CD4-positive, alpha-beta T cell treated with Interleukin-6 at 100 ng/mL for 8 hours (primary cell): ENCODE data around the gene IFTAP.

Source experiments
- DNase-seq: peaks from one replicate; pipeline ENCODE4 v3.0.0-alpha.2; 2020; ENCODE audit warnings: mixed read lengths, low spot score

IFTAP gene

DNA sequence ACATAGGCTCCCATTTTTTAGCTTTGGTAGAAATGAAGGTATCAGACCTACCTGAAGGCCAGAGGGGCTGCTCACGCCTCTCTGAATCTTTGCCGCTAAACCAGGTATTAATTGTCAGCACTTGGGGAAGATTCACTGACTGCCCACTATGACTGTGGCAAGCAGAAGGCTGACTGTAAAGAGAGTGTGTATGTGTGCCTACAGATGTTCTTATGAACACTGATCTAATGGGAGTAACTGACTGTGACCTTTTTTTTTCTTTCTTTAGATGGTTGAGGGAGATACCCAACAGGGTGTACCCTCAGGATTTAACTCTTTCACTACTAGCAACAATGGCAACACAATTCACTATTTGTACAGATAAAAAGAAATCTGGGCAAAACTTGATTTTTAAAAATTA is 3.7 kb downstream of the IFTAP start, which contains the start of gene RAG2:
TSS of gene RAG2 (minus strand) at position 186 of the 400 bp plus-strand sequence. CDS start 4,068 bp downstream, outside the sequence.
- no peak for DNase-seq

DNA sequence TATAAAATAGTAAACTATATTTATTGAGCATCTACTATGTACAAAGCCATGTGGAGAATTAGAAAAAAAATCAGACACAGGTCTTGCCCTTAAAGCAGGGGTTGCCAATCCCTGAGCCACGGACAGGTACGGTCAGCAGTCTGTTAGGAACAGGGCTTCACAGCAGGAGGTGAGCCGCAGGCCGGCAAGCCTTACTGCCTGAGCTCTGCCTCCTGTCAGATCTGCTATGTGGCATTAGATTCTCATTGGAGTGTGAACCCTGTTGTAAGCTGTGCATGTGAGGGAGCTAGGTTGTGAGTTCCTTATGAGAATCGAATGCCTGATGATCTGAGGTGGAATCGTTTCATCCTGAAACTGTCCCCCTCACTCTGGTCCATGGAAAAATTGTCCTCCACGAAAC is 5.9 kb downstream of the IFTAP start:
- no peak for DNase-seq

DNA sequence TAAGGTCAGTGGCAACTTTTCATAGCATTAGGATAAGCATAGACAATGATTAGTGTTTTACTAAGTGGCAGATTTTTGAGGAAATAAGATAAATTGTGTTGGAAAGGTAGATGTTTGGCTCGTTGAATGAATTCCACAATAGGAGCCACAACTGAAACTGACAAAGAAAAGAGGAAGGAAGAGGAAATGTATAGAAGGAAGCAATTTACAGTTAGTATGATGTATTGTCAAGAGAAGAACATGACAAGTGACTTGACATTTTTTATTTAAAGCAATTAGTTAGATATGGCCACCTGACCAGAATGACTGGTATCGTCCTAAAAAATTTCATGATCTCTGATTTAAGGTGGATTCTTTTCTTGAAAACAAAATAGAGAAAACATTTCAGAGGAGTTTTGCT is 6.9 kb downstream of the IFTAP start:
- no peak for DNase-seq

DNA sequence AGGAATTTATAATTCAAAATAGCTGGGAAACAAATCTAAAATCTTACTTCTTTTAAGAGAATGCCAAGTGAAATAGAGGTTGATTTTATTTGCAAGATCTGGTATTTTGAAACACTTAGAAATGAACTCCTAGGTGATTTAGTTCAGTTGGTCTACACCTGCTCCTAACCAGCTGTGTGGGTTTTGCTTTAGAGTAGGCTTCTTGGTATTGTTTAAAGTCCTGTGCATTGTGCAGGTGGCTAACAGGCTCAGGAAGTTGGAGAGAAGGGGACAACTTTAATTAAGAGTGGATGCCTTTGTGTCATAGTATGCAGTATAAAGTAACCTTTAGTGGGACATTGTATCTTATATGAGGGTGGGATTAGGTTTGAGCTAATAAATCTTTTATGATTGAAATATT is 7.8 kb downstream of the IFTAP start:
- DNase-seq = no peak

DNA sequence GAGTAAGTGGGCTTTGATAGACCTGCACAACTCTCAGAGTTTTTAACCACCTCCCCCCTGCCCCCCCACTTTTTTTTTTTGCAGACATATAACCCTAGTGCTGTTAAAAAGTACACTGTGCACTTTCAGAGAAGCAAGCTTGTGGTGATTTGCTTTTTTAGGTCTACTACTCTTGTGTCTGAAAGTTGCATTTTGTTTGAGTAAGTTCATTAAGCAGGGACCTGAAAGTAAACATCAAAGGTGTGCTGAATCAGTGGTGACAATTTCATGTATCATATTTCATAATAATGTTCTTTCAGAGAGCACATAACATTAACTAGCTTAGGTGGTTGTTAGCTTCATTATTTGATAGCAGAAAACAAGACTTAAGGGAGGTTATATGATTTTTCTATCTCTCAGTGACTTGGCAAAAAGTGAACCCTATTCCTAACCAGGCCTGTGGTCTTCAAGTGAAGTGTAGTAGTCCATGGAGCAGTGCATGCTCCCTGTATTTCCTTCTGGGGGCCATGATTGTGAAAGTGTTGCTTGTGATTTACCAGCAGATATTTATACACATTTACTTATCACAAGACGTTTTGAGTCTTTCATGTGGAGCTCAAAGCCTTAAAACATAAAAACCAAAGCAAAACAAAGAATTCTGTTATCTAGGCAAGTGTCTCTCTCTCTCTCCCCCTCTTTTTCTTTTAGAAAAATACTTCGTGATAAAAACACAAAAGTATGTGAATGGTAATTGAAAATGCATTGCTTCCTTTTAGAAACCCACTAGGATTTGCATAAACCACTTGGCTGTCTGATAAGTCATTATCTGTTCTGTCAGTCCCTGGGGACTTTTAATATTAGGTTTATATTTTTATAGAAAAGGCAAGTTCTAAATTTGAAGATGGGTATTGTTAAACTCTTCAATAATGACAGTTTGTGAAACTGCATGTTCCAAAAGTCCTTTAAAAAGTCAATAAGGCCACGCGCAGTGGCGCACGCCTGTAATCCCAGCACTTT is 11.2 kb downstream of the IFTAP start:
- no peak for DNase-seq

DNA sequence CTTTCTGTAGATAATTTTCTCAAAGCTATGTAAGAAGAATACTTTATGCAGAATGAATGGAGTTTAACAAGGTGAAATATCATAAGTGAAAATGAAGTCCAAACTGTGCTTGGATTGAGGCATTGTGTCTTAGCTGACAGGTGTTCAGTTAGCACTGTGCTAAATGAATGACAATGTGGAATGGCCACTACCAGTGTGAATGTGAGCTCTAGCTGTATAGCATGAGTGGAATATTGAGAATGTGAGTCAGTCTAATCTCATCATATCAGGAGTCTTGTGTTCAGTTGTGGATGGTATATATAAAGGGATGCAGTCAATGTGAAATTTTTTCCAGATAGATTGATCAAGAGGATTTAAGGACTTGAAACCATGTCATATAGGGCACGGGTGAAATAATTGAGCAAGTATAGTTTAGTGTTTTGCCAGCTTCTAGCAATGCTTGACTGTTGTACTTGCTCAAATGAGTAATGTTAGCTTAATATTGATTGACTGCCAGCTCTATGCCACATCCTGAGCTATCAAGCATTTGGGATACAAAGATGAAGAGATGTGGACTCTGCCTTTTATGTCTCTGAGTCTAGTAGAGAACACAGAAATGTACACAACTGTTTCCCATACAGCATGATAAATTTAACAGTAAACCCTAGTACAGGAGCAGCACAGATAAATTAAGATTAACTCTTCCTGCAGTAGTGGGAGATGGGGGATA is 14.3 kb downstream of the IFTAP start:
- no peak for DNase-seq

DNA sequence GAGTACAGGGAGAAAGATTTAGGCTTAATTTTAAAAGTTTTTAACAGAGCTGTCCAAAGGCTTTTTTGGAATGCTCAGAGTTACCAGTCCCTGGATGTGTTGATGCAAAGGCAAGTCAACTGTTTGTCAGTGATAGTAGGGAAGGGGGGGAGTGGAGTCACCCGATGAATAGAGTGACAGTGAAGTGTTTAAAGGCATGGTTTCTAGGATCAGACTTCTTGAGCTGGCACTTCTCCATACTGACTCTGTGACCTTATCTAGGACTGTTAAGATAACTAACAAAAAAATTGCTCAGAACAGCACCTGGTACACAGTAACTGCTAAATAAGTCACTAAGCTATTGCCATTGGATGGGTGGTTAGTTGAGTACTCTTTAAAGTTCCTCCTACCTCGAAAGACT is 15.1 kb downstream of the IFTAP start:
- no peak for DNase-seq

DNA sequence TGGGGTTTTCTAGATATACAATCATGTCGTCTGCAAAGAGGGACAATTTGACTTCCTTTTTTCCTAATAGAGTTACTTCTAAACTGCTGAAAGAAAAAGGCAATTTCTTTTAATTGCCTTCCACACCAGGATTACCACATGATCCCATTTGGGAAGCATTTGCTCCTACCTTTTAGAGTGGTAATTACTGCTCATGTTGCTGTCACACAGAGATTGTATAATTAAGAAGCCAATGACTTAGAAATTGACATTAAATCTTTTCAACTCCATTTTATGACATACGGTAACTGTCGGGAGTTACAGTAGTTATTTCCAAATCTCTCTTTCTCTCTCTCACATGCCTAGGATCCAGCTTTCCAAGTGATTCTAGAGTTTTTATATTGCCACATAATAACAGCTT is 21.5 kb downstream of the IFTAP start:
- no peak for DNase-seq

DNA sequence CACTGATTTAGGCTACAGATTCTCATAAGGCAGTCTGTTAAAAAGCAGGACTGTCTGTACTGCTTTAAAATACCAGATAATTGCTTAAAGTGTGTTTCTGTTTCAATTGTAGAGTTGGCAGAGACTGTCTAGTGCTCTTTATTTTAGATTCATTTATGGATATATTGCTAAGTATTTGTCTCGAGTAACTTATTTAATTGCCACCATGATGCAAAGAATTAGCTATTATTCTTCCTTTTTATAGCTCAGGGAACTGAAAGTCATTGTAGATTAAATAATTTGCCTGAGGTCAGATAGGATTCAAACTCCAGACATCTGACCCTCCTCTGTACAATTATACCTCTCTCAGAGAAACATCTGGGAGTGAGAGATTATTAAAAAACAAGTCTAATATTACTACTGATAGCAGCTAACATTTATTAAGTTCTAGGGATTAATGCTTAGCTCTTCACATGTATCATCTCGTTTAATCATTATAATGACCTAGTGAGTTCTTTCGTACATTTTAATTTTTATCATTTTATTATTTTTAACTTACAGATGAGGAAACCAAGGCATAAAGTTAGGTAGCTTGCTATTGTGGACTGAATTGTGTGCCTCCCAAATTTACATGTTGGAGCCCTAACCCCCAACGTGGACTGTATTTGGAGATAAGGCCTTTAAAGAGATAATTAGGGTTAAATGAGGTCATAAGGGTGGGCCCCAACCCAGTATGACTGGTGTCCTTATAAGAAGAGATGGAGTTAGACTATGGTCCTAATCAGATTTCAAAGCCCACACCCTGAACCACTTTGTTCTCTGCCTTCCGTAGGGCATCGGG is 23.5 kb downstream of the IFTAP start:
- no peak for DNase-seq

DNA sequence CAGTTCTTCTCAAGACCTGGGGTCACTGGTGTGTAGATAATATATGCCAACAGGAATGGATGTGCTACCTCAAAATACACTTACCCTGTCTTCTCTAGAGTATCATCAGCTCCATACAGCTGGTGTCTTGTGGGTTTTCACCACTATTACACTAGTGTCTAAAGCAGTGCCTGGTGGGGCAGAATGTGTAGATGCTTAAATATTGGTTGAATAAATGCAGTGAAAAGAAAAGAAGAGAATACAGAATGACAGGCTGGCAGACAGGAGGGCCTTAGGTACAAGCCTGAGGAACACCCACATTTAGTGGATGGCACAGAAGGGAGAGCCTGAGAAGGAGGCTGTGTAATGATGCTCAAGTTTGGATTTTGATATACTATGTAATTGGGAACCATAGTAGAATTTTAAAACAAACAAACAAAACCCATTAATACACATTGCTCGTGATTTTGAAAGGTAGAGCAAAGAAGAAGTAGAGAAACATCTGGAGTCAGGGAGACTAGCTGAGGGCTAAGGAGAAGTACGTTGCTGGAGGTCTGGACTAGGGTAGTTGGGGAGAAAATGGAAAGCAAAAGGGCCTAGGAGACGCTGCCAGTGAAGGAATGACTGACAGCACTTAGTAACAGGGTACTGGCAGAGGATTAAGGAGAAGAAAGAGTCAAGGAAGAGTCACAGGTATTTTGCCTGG is 24.2 kb downstream of the IFTAP start:
- no peak for DNase-seq

DNA sequence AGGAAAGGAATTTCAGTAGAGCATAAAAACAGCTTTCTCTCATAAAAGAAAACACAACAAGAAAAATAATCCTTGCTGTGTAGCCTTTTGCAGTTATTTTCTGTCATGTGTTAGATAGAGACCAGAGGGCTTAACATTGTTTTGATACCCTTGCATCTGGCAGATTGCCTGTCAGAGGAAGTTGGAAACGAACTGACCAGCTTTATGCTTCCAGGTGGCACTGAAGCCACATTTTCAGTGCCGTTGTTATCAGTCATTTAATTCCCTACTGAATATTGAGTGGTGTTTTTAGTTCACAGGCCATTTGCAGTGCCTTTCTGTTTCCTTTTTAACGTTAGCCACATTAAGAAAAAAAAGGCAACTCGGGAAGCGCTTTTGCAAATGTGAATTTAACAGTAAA is 25.2 kb downstream of the IFTAP start:
- DNase-seq = no peak

DNA sequence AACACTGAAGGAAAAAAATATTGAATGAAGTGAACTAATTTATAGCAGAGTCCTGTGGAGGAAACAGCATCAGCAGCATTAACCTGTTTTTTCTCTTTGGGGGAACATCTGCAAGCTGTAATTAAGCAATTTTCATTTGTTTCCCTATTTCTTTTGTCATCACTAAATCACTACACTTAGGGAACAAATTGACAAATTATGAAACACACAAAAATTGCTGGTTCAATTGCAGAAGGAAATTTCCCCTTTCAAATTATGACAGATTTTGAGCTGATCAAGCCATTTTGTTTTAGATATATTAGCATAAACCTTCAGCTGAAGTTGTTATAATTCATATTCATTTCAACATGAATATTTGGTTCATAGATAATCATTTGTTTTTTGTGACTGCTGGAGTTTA is 25.9 kb downstream of the IFTAP start:
- no peak for DNase-seq

DNA sequence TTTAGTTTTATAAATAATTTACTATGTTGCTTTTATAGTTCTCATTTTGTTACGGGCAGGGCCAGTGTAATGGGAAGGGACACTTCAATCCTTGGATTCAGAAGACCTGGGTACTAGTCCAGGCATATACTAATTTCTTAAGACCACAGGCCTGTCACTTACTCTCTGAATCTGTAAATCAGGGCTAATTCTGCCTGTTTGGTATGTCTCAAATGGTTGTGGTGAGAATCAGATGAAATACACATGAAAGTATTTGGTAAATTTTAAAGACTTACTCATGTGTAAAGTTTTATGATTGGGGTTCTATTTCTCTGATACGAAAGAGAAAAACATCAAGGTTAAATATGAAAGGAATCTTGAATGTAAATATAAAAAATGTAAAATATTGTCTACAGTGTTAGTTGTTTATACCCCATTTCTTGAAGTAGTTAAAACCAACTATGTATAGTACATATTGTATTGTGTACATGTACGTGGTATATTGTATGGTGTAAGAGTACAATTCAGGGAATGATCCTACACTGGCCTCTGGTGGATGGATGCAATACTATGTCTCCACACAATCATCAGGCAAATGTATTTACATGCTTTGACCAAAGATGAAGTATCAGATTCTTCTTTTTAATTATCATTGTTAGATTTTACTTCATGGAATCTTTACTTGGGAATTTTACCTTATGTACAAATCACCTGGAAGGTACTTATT is 28.3 kb downstream of the IFTAP start:
- no peak for DNase-seq

DNA sequence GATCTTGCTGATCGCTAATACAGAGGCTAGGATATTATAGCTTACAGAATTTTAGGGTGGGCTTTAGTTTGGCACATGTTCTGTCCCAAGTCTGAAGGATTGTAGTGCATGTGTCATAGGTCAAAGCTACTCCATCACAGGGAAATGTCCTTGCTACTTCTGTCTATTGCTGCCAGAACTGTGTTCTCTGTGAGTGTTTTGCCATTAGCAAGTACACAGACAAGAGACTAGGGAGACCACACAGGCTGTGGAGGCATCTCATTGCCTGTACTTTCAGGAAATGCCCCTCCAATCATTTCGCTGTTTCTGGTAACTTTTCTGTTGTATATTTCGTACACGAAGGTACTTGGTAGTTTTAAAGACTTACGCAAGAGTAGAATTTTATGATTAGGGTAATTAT is 29.2 kb downstream of the IFTAP start:
- no peak for DNase-seq

DNA sequence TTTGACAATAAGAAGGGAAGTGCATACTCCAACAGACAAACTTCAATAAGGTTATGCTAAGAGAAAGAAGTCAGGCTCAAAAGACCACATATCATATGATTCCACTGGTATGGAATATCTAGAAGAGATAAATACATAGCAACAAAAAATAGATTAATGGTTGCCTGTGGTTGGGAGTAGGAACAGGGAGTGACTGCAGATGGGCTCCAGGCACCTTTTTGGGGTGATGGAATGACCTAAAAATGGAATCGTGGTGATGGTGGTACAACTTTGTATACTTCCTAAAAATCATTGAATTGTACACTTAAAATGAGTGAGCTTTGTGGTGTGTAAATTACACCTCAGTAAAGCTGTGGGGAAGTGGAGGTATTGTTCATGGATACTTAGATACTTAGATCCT is 32.7 kb downstream of the IFTAP start:
- DNase-seq = no peak

DNA sequence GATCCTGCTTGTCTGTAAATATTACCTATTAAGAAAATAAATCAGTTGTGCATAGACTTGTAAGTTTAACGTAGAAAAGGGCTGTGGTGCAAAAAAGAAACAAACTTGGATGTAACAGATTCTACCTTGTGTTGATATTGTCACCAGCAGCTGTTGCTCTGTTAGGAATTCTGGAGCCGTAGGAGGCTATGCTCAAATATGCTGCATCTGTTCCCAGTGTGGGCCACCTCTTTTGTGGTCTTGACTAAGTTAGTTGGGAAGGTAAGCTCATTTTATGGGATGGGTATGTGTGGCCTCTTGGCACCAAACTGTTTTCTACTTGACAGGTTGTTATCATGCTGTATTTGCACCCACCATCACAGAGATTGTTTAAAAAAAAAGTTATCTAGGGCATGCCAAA is 33.2 kb downstream of the IFTAP start:
- DNase-seq = no peak

DNA sequence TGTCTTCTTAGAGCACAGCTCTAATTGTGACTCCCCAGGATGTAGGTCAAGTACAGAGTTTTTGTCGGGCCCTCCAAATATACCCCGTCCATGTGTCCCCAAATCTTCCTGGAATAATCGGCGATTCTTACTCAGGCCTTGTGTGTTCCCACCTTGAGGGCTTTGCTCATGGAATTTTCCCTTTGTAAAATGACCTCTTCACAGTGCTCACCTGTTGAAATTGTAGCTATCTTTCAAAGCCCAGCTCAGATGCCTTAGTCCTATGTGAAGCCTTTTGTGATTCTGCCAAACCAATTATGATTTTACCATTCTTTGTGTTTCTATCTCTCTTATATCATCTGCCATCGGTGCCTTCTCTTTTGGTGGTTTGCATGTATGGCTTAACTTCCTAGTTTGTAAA is 33.8 kb downstream of the IFTAP start:
- no peak for DNase-seq

DNA sequence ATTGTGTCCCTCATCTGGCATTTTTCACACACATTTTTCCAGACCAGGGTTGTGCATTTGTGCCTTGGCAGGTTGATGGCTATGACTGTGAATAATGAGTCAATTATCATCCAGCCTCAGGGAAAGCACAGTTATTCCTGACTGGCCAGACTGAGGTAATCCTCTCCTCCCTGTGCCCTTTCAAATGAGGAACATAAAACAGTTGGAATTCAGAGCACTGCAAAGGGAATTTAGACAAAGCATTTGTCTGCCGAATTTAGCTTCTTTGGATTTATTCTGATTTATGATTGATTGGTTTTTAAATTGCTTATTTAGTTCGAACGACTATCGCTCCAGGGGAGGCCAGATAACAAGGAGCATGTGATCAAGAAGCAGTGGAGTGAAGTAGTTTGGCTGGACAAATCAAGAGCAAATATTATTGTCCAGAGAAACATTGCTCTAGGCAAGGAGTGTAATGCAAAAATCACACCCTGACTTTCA is 34.5 kb downstream of the IFTAP start:
- no peak for DNase-seq

DNA sequence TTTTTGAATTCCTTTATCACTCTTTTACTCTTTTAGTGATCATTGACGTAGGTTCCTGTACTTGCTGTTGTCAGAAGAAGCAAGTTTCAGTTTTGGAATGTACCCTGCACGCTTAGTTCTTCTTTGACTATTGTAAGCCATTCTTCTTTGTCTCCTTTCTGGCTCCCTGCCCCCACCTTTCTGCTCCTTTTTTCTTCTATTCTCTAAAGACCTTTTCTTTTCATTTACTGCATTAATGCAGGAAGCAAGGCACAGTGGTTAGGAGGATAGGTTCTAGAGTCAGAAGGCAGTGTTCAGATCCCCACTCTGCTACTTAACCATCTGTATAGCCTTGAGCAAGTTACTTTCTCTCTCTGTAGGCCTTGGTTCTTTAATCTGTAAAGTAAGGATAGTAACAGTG is 37.5 kb downstream of the IFTAP start:
- DNase-seq = no peak

DNA sequence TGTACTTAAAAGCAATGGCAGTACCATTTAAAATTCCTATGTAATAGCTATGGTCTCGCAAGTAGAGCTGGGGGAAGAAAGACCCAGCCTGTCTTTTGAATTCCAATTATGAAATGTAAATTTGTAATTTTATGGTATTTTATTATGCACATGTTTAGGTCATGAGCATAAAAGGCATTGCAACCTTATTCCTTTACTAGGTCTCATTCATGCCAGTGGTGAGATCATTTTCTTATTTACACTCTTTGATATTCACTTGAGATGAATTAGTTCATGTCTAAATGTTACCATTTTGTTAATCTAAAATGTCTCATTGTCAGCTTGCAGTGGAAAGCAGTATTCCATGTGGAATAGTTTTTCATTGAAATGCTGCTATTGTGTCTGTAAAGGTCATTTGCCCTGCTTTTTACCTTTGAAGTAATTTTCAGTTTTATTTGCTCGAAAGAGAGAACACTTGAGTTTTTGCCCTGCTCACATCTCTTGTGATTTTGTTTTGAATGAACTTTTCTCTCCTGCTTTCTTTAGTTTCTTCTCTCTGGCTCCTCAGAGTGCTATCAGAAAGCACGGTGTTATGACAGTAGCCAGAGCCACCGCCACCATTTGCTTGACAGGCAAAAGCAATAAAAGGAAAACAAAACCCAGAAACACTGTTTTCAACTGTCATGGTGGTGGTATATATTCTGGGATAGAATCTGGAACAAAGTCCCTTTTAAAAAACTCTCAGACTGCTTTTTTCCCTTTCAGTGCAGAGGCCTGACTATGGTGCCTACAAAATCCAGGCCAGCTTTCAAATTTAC is 41.0 kb downstream of the IFTAP start:
- no peak for DNase-seq
